ENCODE data around the gene CCS. TPM values are rescaled to one million over a fixed set of nuclear protein-coding genes. Genes with fewer than 3 reads are reported as not detected.
"Not testable (repeated sequence)": the region's sequence is repeated elsewhere in the genome, so short reads cannot be mapped to it uniquely, and the experiment has no call there.

Gene CCS
- polyA plus RNA-seq, 3 donors = 57.6 to 74.5 (median 69.1) TPM

GRCh38 chr11:66585447-66585846, 7.5 kb upstream of the CCS start:
- DNase-seq = not testable (repeated sequence)

GRCh38 chr11:66586136-66586535, 6.8 kb upstream of the CCS start:
- no peak for DNase-seq

GRCh38 chr11:66589315-66589714, 3.7 kb upstream of the CCS start:
- DNase-seq = not testable (repeated sequence)

GRCh38 chr11:66589996-66590675, 2.8 kb upstream of the CCS start:
- DNase-seq = no peak

GRCh38 chr11:66591175-66591574, 1.8 kb upstream of the CCS start:
- DNase-seq = no peak

- no peak for DNase-seq
These were observed 284 bp downstream of the CCS start for GRCh38 chr11:66593303-66593635.

- no peak for DNase-seq
These were observed 665 bp downstream of the CCS start for GRCh38 chr11:66593650-66594049.

- peak; percentile 57 for DNase-seq
These were observed 2.4 kb downstream of the CCS start for GRCh38 chr11:66595245-66595904.

GRCh38 chr11:66598993-66599392, 6.0 kb downstream of the CCS start:
- DNase-seq = no peak

- no peak for DNase-seq
These were observed 7.2 kb downstream of the CCS start for GRCh38 chr11:66600219-66600618.

GRCh38 chr11:66600631-66601233, 7.7 kb downstream of the CCS start:
- DNase-seq = no peak

- DNase-seq = no peak
These were observed 10.1 kb downstream of the CCS start for GRCh38 chr11:66603072-66603471.

GRCh38 chr11:66604155-66604554, 11.2 kb downstream of the CCS start:
- no peak for DNase-seq

GRCh38 chr11:66606608-66607007, 13.6 kb downstream of the CCS start:
- not testable (repeated sequence) for DNase-seq

- no peak for DNase-seq
These were observed 14.3 kb downstream of the CCS start for GRCh38 chr11:66607126-66607834.

GRCh38 chr11:66609721-66610617, 17.0 kb downstream of the CCS start:
- no peak for DNase-seq

GRCh38 chr11:66612458-66612857, 19.5 kb downstream of the CCS start:
- no peak for DNase-seq

GRCh38 chr11:66614073-66614472, 21.1 kb downstream of the CCS start:
- DNase-seq = no peak

- peak; percentile 100 for DNase-seq
These were observed 23.6 kb downstream of the CCS start, which contains the start of gene RBM14 for GRCh38 chr11:66616379-66617154. RBM14 (plus strand) TSS chr11:66616630; CDS start chr11:66616721, 91 bp downstream.

- DNase-seq = no peak
These were observed 24.3 kb downstream of the CCS start for GRCh38 chr11:66617155-66617834.

All from renal pelvis (tissue), 4 donors.